ENCODE measurements around the gene SEMA4C. TPM values are rescaled to one million over a fixed set of nuclear protein-coding genes. Genes with fewer than 3 reads are reported as not detected.
A peak's percentile ranks its signal among the peaks of the same experiment; 100 is the strongest.

SEMA4C gene
- polyA plus RNA-seq, 3 donors, result 0.08 to 5.7 (median 0.21) TPM

GRCh38 chr2:96859681-96860064 lies 10.2 kb downstream of the SEMA4C start:
- no peak overlapping the region for H3K4me3 ChIP-seq (replicated peaks in 1 of 3; ENCODE audit: low read depth in 2 of 3, low read length in 3 of 3)
- no peak for DNase-seq
- peaks cover 0 to 38% of the 10 kb centered on the region in 2 donors for H3K27me3 ChIP-seq (ENCODE audit: control insufficient read depth in 2 of 2, insufficient read depth in 2 of 2, low read length in 2 of 2)
- no peak overlapping the region for H2AFZ ChIP-seq (ENCODE audit: insufficient read depth, low read depth, low read length, poor library complexity, severe bottlenecking)
- intact Hi-C loops (cut with micrococcal nuclease), result loop anchor here (5.0 kb wide), 1 partner anchor 42 kb away; the partner anchor contains the start of gene CNNM3 (in 2 of the 2)
- no peak overlapping the region for H3K27ac Mint-ChIP-seq
- peaks cover 17% of the 10 kb centered on the region for H3K79me2 ChIP-seq (ENCODE audit: insufficient read depth, low read length)
- H3K36me3 ChIP-seq (replicated peaks in 1 of 2; ENCODE audit: control insufficient read depth in 1 of 2, insufficient read depth in 2 of 2, low read length in 2 of 2), result no peaks in the 10 kb centered on the region
- WGBS (ENCODE audit: insufficient coverage), result 57% methylated on average over 1 of the region's 4 CpGs
- H3K27me3 Mint-ChIP-seq (ENCODE audit: low read depth in 3 of 3), result peaks cover 23 to 50% (median 41%) of the 10 kb centered on the region in 3 donors
- H3K4me2 ChIP-seq (replicated peaks; ENCODE audit: extremely low read depth, low read length, poor library complexity, severe bottlenecking), result no peak overlapping the region
- H3K27ac ChIP-seq (ENCODE audit: low read depth in 1 of 2, low read length in 2 of 2), result no peak overlapping the region
- H3K4me1 Mint-ChIP-seq, result peaks cover 50% of the 10 kb centered on the region
- H3K9me3 Mint-ChIP-seq, result peaks cover 0 to 3% (median 0%) of the 10 kb centered on the region in 7 donors
- peak overlapping the region in 1 of 2 donors; percentile 83 for H3K4me3 Mint-ChIP-seq
- no peak overlapping the region for H3K9ac ChIP-seq (ENCODE audit: insufficient read depth, low read length, poor library complexity, severe bottlenecking)
- H3K9me3 ChIP-seq (replicated peaks in 1 of 2; ENCODE audit: control insufficient read depth in 1 of 2, insufficient read depth in 1 of 2, low read length in 2 of 2), result no peaks in the 10 kb centered on the region
- TF ChIP-seq CTCF (IDR thresholded peaks at IDR 0.05), result no peak
- H4K20me1 ChIP-seq (ENCODE audit: insufficient read depth, low read length), result no peaks in the 10 kb centered on the region
- peaks cover 12 to 19% of the 10 kb centered on the region in 2 donors for H3K36me3 Mint-ChIP-seq
- H3K4me1 ChIP-seq (ENCODE audit: control insufficient read depth in 1 of 2, insufficient read depth in 2 of 2, low read length in 2 of 2), result peaks cover 45 to 48% of the 10 kb centered on the region in 2 donors

GRCh38 chr2:96859099-96859649 lies 10.7 kb downstream of the SEMA4C start:
- Mint-ChIP-seq H3K4me3 (peak overlapping the region; percentile 79 to 83), H3K9me3 (peaks cover 0 to 3% (median 0%) of the 10 kb centered on the region in 7 donors), H3K36me3 (peaks cover 13 to 18% of the 10 kb centered on the region in 2 donors), H3K27me3 (ENCODE audit: low read depth in 3 of 3) (peaks cover 23 to 47% (median 41%) of the 10 kb centered on the region in 3 donors), H3K27ac (peak overlapping the region in 1 of 7 donors; percentile 13), H3K4me1 (peaks cover 50% of the 10 kb centered on the region)
- Histone ChIP-seq H4K20me1 (ENCODE audit: insufficient read depth, low read length) (no peaks in the 10 kb centered on the region), H3K79me2 (ENCODE audit: insufficient read depth, low read length) (peaks cover 17% of the 10 kb centered on the region), H2AFZ (ENCODE audit: insufficient read depth, low read depth, low read length, poor library complexity, severe bottlenecking) (peak overlapping the region; percentile 95), H3K27me3 (ENCODE audit: control insufficient read depth in 2 of 2, insufficient read depth in 2 of 2, low read length in 2 of 2) (peaks cover 0 to 33% of the 10 kb centered on the region in 2 donors), H3K27ac (ENCODE audit: low read depth in 1 of 2, low read length in 2 of 2) (no peak overlapping the region), H3K36me3 (replicated peaks in 1 of 2; ENCODE audit: control insufficient read depth in 1 of 2, insufficient read depth in 2 of 2, low read length in 2 of 2) (peaks cover 0 to 1% of the 10 kb centered on the region in 2 donors), H3K9ac (ENCODE audit: insufficient read depth, low read length, poor library complexity, severe bottlenecking) (no peak overlapping the region), H3K4me2 (replicated peaks; ENCODE audit: extremely low read depth, low read length, poor library complexity, severe bottlenecking) (peak overlapping the region; percentile 97), H3K4me3 (replicated peaks in 1 of 3; ENCODE audit: low read depth in 2 of 3, low read length in 3 of 3) (no peak overlapping the region), H3K9me3 (replicated peaks in 1 of 2; ENCODE audit: control insufficient read depth in 1 of 2, insufficient read depth in 1 of 2, low read length in 2 of 2) (no peaks in the 10 kb centered on the region), H3K4me1 (ENCODE audit: control insufficient read depth in 1 of 2, insufficient read depth in 2 of 2, low read length in 2 of 2) (peaks cover 45 to 48% of the 10 kb centered on the region in 2 donors)
- DNase-seq, result no peak
- 94% methylated on average over 6 of the region's 11 CpGs for WGBS (ENCODE audit: insufficient coverage)
- intact Hi-C loops (cut with micrococcal nuclease), result loop anchor here (5.0 kb wide), 1 partner anchor 42 kb away; the partner anchor contains the start of gene CNNM3 (in 2 of the 2)
- no peak for TF ChIP-seq CTCF (IDR thresholded peaks at IDR 0.05)

Measured in CD14-positive monocyte (primary cell).